ENCODE results near the gene TUBA4B.

GRCh38 chr2:219293736-219294231 is 40.7 kb downstream of the TUBA4B start:
- TF ChIP-seq, protein P1, sequence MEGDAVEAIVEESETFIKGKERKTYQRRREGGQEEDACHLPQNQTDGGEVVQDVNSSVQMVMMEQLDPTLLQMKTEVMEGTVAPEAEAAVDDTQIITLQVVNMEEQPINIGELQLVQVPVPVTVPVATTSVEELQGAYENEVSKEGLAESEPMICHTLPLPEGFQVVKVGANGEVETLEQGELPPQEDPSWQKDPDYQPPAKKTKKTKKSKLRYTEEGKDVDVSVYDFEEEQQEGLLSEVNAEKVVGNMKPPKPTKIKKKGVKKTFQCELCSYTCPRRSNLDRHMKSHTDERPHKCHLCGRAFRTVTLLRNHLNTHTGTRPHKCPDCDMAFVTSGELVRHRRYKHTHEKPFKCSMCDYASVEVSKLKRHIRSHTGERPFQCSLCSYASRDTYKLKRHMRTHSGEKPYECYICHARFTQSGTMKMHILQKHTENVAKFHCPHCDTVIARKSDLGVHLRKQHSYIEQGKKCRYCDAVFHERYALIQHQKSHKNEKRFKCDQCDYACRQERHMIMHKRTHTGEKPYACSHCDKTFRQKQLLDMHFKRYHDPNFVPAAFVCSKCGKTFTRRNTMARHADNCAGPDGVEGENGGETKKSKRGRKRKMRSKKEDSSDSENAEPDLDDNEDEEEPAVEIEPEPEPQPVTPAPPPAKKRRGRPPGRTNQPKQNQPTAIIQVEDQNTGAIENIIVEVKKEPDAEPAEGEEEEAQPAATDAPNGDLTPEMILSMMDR (conservative IDR thresholded peaks at IDR 0.05 in 1 of 2, IDR thresholded peaks at IDR 0.05 in 1 of 2; ENCODE audit: extremely low read depth in 1 of 2, insufficient read depth in 1 of 2, low read depth in 1 of 2, low read length in 2 of 2) = no peak
- no peak for TF ChIP-seq EZH2 (IDR thresholded peaks at IDR 0.05; ENCODE audit: borderline replicate concordance, low read length)

Data from mammary epithelial cell (primary cell).